ENCODE measurements around the gene SLC44A1.
A peak's percentile ranks its signal among the peaks of the same experiment; 100 is the strongest.
"Not testable (repeated sequence)": the region's sequence is repeated elsewhere in the genome, so short reads cannot be mapped to it uniquely, and the experiment has no call there.

The SLC44A1 gene

GRCh38 chr9:105243015-105243686 lies 1.3 kb upstream of the SLC44A1 start:
- DNase-seq = no peak

GRCh38 chr9:105244734-105245028 lies 230 bp downstream of the SLC44A1 start:
- DNase-seq = peak; percentile 49

GRCh38 chr9:105245029-105245890 lies 809 bp downstream of the SLC44A1 start:
- peak; percentile 27 for DNase-seq

GRCh38 chr9:105245891-105246161 lies 1.4 kb downstream of the SLC44A1 start:
- DNase-seq = no peak

- no peak for DNase-seq
Observed at GRCh38 chr9:105246656-105247173, 2.3 kb downstream of the SLC44A1 start.

- no peak for DNase-seq
Observed at GRCh38 chr9:105248691-105249090, 4.2 kb downstream of the SLC44A1 start.

GRCh38 chr9:105251133-105251532 lies 6.7 kb downstream of the SLC44A1 start:
- no peak for DNase-seq

GRCh38 chr9:105251733-105252404 lies 7.4 kb downstream of the SLC44A1 start:
- DNase-seq = no peak

GRCh38 chr9:105252405-105252756 lies 7.9 kb downstream of the SLC44A1 start:
- DNase-seq = no peak

- no peak for DNase-seq
Observed at GRCh38 chr9:105254226-105254625, 9.8 kb downstream of the SLC44A1 start.

- no peak for DNase-seq
Observed at GRCh38 chr9:105255421-105255820, 11.0 kb downstream of the SLC44A1 start.

- not testable (repeated sequence) for DNase-seq
Observed at GRCh38 chr9:105256569-105256968, 12.1 kb downstream of the SLC44A1 start.

GRCh38 chr9:105257809-105258208 lies 13.4 kb downstream of the SLC44A1 start:
- DNase-seq = no peak

GRCh38 chr9:105258225-105258737 lies 13.8 kb downstream of the SLC44A1 start:
- no peak for DNase-seq

GRCh38 chr9:105259274-105259673 lies 14.8 kb downstream of the SLC44A1 start:
- no peak for DNase-seq

GRCh38 chr9:105259731-105260612 lies 15.5 kb downstream of the SLC44A1 start:
- DNase-seq = no peak

- DNase-seq = no peak
Observed at GRCh38 chr9:105262497-105262896, 18.0 kb downstream of the SLC44A1 start.

- no peak for DNase-seq
Observed at GRCh38 chr9:105264380-105264779, 19.9 kb downstream of the SLC44A1 start.

GRCh38 chr9:105268254-105268653 lies 23.8 kb downstream of the SLC44A1 start:
- DNase-seq = not testable (repeated sequence)

GRCh38 chr9:105269593-105269992 lies 25.1 kb downstream of the SLC44A1 start:
- no peak for DNase-seq

- no peak for DNase-seq
Observed at GRCh38 chr9:105270711-105271110, 26.3 kb downstream of the SLC44A1 start.

GRCh38 chr9:105273731-105274130 lies 29.3 kb downstream of the SLC44A1 start:
- DNase-seq = no peak

- no peak for DNase-seq
Observed at GRCh38 chr9:105275111-105275510, 30.7 kb downstream of the SLC44A1 start.

Data from effector CD8-positive, alpha-beta T cell (primary cell).